Natural killer cell treated with Interleukin-12 subunit alpha and Interleukin-12 subunit beta and Interleukin-15 and Interleukin-18, amount 100 ng/mL, for 72 hours (primary cell): ENCODE results near the gene BMP7. TPM values are rescaled to one million over a fixed set of nuclear protein-coding genes. Genes with fewer than 3 reads are reported as not detected.

ENCODE experiments used
- ATAC-seq, 2 donors: fragments of 150-1000 bp; cut with Tn5 transposase in 1 of 2; sonication (Bioruptor Pico), chemical (Tn5 transposase) in 1 of 2; 2 replicates each; pipeline ENCODE4 v1.10.0; 2021
- DNase-seq: peaks from one replicate; pipeline ENCODE4 v3.0.0; 2022; ENCODE audit warnings: low spot score
- H3K27ac Mint-ChIP-seq, 2 donors: 1 replicate in 1 of 2; 2 replicates in 1 of 2; pipeline ENCODE4 v1.8.0; 2022; ENCODE audit warnings: mixed read lengths in 2 of 2, mild to moderate bottlenecking in 1 of 2, moderate library complexity in 1 of 2
- H3K27me3 Mint-ChIP-seq, 2 donors: 1 replicate in 1 of 2; 2 replicates in 1 of 2; pipeline ENCODE4 v1.8.0; 2022; ENCODE audit warnings: mixed read lengths in 2 of 2
- H3K36me3 Mint-ChIP-seq: one replicate; pipeline ENCODE4 v1.8.0; 2022; ENCODE audit warnings: mixed read lengths
- H3K4me1 Mint-ChIP-seq, 2 donors: 1 replicate in 1 of 2; 2 replicates in 1 of 2; pipeline ENCODE4 v1.8.0; 2022; ENCODE audit warnings: low read depth in 2 of 2, mixed read lengths in 2 of 2, mild to moderate bottlenecking in 1 of 2
- H3K4me3 Mint-ChIP-seq: one replicate; pipeline ENCODE4 v1.8.0; 2022; ENCODE audit warnings: mixed read lengths
- H3K9me3 Mint-ChIP-seq: 2 replicates; pipeline ENCODE4 v1.8.0; 2022; ENCODE audit warnings: mixed read lengths
- total RNA-seq, 2 donors: library from RNA; stranded (reverse); gene quantifications; one replicate each; pipeline ENCODE4 v1.2.3, GENCODE V29; 2022

BMP7 gene
- total RNA-seq, 2 donors from 2014 or later: not detected

DNA sequence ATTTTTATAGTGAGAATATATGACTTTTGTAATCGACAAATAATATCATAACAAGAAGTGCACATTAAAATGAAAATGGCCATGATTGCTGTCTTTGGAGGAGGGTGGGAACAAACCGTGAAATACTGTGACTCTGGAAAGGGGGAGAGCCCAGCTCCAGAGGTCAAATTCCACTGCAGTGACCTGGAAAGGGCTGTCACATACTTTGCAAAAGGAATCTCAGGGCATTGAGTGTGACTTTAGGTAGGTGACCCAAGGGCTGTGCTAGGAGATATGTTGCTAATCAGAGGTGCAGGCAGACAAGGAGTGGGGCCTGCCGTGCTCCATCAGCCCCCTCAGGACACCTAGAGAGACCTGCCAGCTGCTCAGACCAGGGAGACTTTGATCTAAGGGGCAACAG lies 28.1 kb upstream of the BMP7 start:
- Mint-ChIP-seq H3K4me3 (no peak overlapping the region), H3K9me3 (no peaks in the 10 kb centered on the region), H3K4me1 (no peaks in the 10 kb centered on the region), H3K36me3 (no peaks in the 10 kb centered on the region), H3K27me3 (peaks cover 30 to 35% of the 10 kb centered on the region in 2 donors), H3K27ac (no peak overlapping the region)
- DNase-seq: no peak
- no peak for ATAC-seq

GRCh38 chr20:57293995-57294394 lies 27.6 kb upstream of the BMP7 start:
- Mint-ChIP-seq H3K36me3 (no peaks in the 10 kb centered on the region), H3K4me3 (no peak overlapping the region), H3K27me3 (peaks cover 30 to 35% of the 10 kb centered on the region in 2 donors), H3K27ac (no peak overlapping the region), H3K9me3 (no peaks in the 10 kb centered on the region), H3K4me1 (no peaks in the 10 kb centered on the region)
- DNase-seq: no peak
- ATAC-seq: no peak

GRCh38 chr20:57292611-57293010 lies 26.2 kb upstream of the BMP7 start:
- H3K4me1 Mint-ChIP-seq: no peaks in the 10 kb centered on the region
- H3K9me3 Mint-ChIP-seq: no peaks in the 10 kb centered on the region
- H3K27me3 Mint-ChIP-seq: peaks cover 33 to 49% of the 10 kb centered on the region in 2 donors
- DNase-seq (no peak), ATAC-seq (no peak)
- no peaks in the 10 kb centered on the region for H3K36me3 Mint-ChIP-seq
- no peak overlapping the region for H3K27ac Mint-ChIP-seq
- H3K4me3 Mint-ChIP-seq: no peak overlapping the region

- H3K27me3 Mint-ChIP-seq: peaks cover 40 to 57% of the 10 kb centered on the region in 2 donors
Observed at GRCh38 chr20:57291694-57292093, 25.3 kb upstream of the BMP7 start.

GRCh38 chr20:57291003-57291402 lies 24.6 kb upstream of the BMP7 start:
- peaks cover 45 to 64% of the 10 kb centered on the region in 2 donors for H3K27me3 Mint-ChIP-seq

More at GRCh38 chr20:57291694-57292093, 25.3 kb upstream of the BMP7 start:
- H3K4me1 Mint-ChIP-seq: no peaks in the 10 kb centered on the region
- H3K9me3 Mint-ChIP-seq: no peaks in the 10 kb centered on the region
- H3K4me3 Mint-ChIP-seq: no peak overlapping the region
- no peak overlapping the region for H3K27ac Mint-ChIP-seq
- DNase-seq: no peak
- ATAC-seq: no peak
- H3K36me3 Mint-ChIP-seq: no peaks in the 10 kb centered on the region

GRCh38 chr20:57290178-57290484 lies 23.7 kb upstream of the BMP7 start:
- H3K9me3 Mint-ChIP-seq: no peaks in the 10 kb centered on the region
- no peaks in the 10 kb centered on the region for H3K4me1 Mint-ChIP-seq
- ATAC-seq (no peak), DNase-seq (no peak)
- H3K27ac Mint-ChIP-seq: no peak overlapping the region
- H3K36me3 Mint-ChIP-seq: no peaks in the 10 kb centered on the region
- peaks cover 45 to 65% of the 10 kb centered on the region in 2 donors for H3K27me3 Mint-ChIP-seq
- H3K4me3 Mint-ChIP-seq: no peak overlapping the region

More at GRCh38 chr20:57291003-57291402, 24.6 kb upstream of the BMP7 start:
- no peaks in the 10 kb centered on the region for H3K36me3 Mint-ChIP-seq
- H3K4me3 Mint-ChIP-seq: no peak overlapping the region
- H3K27ac Mint-ChIP-seq: no peak overlapping the region
- ATAC-seq: no peak
- no peaks in the 10 kb centered on the region for H3K4me1 Mint-ChIP-seq
- H3K9me3 Mint-ChIP-seq: no peaks in the 10 kb centered on the region
- no peak for DNase-seq

GRCh38 chr20:57289391-57290177 lies 23.1 kb upstream of the BMP7 start:
- Mint-ChIP-seq H3K9me3 (no peaks in the 10 kb centered on the region), H3K27ac (no peak overlapping the region), H3K4me3 (no peak overlapping the region), H3K36me3 (no peaks in the 10 kb centered on the region), H3K4me1 (no peaks in the 10 kb centered on the region), H3K27me3 (peaks cover 42 to 67% of the 10 kb centered on the region in 2 donors)
- DNase-seq (no peak), ATAC-seq (no peak)

- Mint-ChIP-seq H3K4me1 (no peaks in the 10 kb centered on the region), H3K4me3 (no peak overlapping the region), H3K36me3 (no peaks in the 10 kb centered on the region), H3K27ac (no peak overlapping the region), H3K9me3 (no peaks in the 10 kb centered on the region), H3K27me3 (peaks cover 43 to 71% of the 10 kb centered on the region in 2 donors)
- ATAC-seq (no peak), DNase-seq (no peak)
Observed at GRCh38 chr20:57288651-57289277, 22.3 kb upstream of the BMP7 start.

GRCh38 chr20:57287901-57288300 lies 21.5 kb upstream of the BMP7 start:
- Mint-ChIP-seq H3K9me3 (no peaks in the 10 kb centered on the region), H3K36me3 (no peaks in the 10 kb centered on the region), H3K4me3 (no peak overlapping the region), H3K27me3 (peaks cover 46 to 72% of the 10 kb centered on the region in 2 donors), H3K27ac (no peak overlapping the region), H3K4me1 (no peaks in the 10 kb centered on the region)
- ATAC-seq: no peak
- DNase-seq: no peak

- DNase-seq: no peak
- Mint-ChIP-seq H3K4me3 (no peak overlapping the region), H3K27ac (no peak overlapping the region), H3K9me3 (no peaks in the 10 kb centered on the region), H3K4me1 (no peaks in the 10 kb centered on the region), H3K27me3 (peaks cover 49 to 74% of the 10 kb centered on the region in 2 donors), H3K36me3 (no peaks in the 10 kb centered on the region)
- ATAC-seq: no peak
Observed at GRCh38 chr20:57287007-57287880, 20.8 kb upstream of the BMP7 start.

GRCh38 chr20:57283860-57284259 lies 17.4 kb upstream of the BMP7 start:
- H3K27me3 Mint-ChIP-seq: peaks cover 46 to 72% of the 10 kb centered on the region in 2 donors
- ATAC-seq: no peak
- no peak overlapping the region for H3K4me3 Mint-ChIP-seq
- H3K27ac Mint-ChIP-seq: no peak overlapping the region
- no peaks in the 10 kb centered on the region for H3K4me1 Mint-ChIP-seq
- no peaks in the 10 kb centered on the region for H3K9me3 Mint-ChIP-seq
- DNase-seq: no peak
- H3K36me3 Mint-ChIP-seq: no peaks in the 10 kb centered on the region

- DNase-seq (no peak), ATAC-seq (no peak)
- Mint-ChIP-seq H3K27ac (no peak overlapping the region), H3K9me3 (no peaks in the 10 kb centered on the region), H3K36me3 (no peaks in the 10 kb centered on the region), H3K4me3 (no peak overlapping the region), H3K4me1 (no peaks in the 10 kb centered on the region), H3K27me3 (peaks cover 41 to 62% of the 10 kb centered on the region in 2 donors)
Observed at GRCh38 chr20:57282670-57283361, 16.4 kb upstream of the BMP7 start.

- Mint-ChIP-seq H3K36me3 (no peaks in the 10 kb centered on the region), H3K9me3 (no peaks in the 10 kb centered on the region), H3K4me1 (no peaks in the 10 kb centered on the region), H3K27ac (no peak overlapping the region), H3K27me3 (peaks cover 33 to 59% of the 10 kb centered on the region in 2 donors), H3K4me3 (no peak overlapping the region)
- DNase-seq (no peak), ATAC-seq (no peak)
Observed at GRCh38 chr20:57281900-57282299, 15.5 kb upstream of the BMP7 start.
